ENCODE measurements around the gene CFHR3. TPM values are rescaled to one million over a fixed set of nuclear protein-coding genes. Genes with fewer than 3 reads are reported as not detected.
"Not testable (repeated sequence)": the region's sequence is repeated elsewhere in the genome, so short reads cannot be mapped to it uniquely, and the experiment has no call there.

Gene CFHR3
- total and polyA plus RNA-seq, 5 experiments from 2014 or later, result not detected

- H3K27me3 Mint-ChIP-seq, H3K4me1 Mint-ChIP-seq, H3K4me3 Mint-ChIP-seq, ATAC-seq, DNase-seq, POLR2A ChIA-PET, H3K9me3 Mint-ChIP-seq, H3K36me3 Mint-ChIP-seq, H3K27ac Mint-ChIP-seq: not testable (repeated sequence)
These were observed 16.6 kb downstream of the CFHR3 start for GRCh38 chr1:196791252-196791651.

- H3K27ac Mint-ChIP-seq, H3K4me3 Mint-ChIP-seq, H3K27me3 Mint-ChIP-seq, ATAC-seq, POLR2A ChIA-PET, H3K9me3 Mint-ChIP-seq, H3K4me1 Mint-ChIP-seq, DNase-seq, H3K36me3 Mint-ChIP-seq: not testable (repeated sequence)
These were observed 19.5 kb downstream of the CFHR3 start for GRCh38 chr1:196794103-196794502.

- Mint-ChIP-seq H3K4me1 (no peaks in the 10 kb centered on the region), H3K27me3 (peaks cover 0 to 1% (median 0%) of the 10 kb centered on the region in 5 donors), H3K36me3 (no peaks in the 10 kb centered on the region), H3K27ac (no peak overlapping the region), H3K4me3 (no peak overlapping the region), H3K9me3 (peaks cover 0 to 7% (median 3%) of the 10 kb centered on the region in 9 donors)
- DNase-seq (no peak), ATAC-seq (no peak)
- POLR2A ChIA-PET, result no interaction called here
These were observed 23.3 kb downstream of the CFHR3 start for GRCh38 chr1:196797891-196798290.

- H3K4me1 Mint-ChIP-seq, H3K27ac Mint-ChIP-seq, H3K27me3 Mint-ChIP-seq, H3K4me3 Mint-ChIP-seq, H3K9me3 Mint-ChIP-seq, ATAC-seq, DNase-seq, POLR2A ChIA-PET, H3K36me3 Mint-ChIP-seq: not testable (repeated sequence)
These were observed 27.3 kb downstream of the CFHR3 start for GRCh38 chr1:196801920-196802319.

- H3K4me3 Mint-ChIP-seq, result no peak overlapping the region
- POLR2A ChIA-PET, result no interaction called here
- H3K9me3 Mint-ChIP-seq, result no peaks in the 10 kb centered on the region
These were observed 34.0 kb downstream of the CFHR3 start for GRCh38 chr1:196808529-196809235.

GRCh38 chr1:196817442-196817841 is 42.8 kb downstream of the CFHR3 start:
- H3K27ac Mint-ChIP-seq, H3K4me1 Mint-ChIP-seq, POLR2A ChIA-PET, DNase-seq, H3K36me3 Mint-ChIP-seq, H3K4me3 Mint-ChIP-seq, H3K9me3 Mint-ChIP-seq, H3K27me3 Mint-ChIP-seq, ATAC-seq: not testable (repeated sequence)

More at GRCh38 chr1:196808529-196809235, 34.0 kb downstream of the CFHR3 start:
- DNase-seq (no peak), ATAC-seq (no peak)
- H3K27me3 Mint-ChIP-seq, result no peaks in the 10 kb centered on the region
- no peaks in the 10 kb centered on the region for H3K36me3 Mint-ChIP-seq
- no peaks in the 10 kb centered on the region for H3K4me1 Mint-ChIP-seq
- H3K27ac Mint-ChIP-seq, result no peak overlapping the region

GRCh38 chr1:196819531-196819930 is 44.9 kb downstream of the CFHR3 start, which contains the start of gene CFHR1:
Gene CFHR1, plus strand, starts transcription at chr1:196819731. Its CDS starts 114 bp downstream, at chr1:196819845.
- H3K4me1 Mint-ChIP-seq, H3K27me3 Mint-ChIP-seq, POLR2A ChIA-PET, ATAC-seq, H3K9me3 Mint-ChIP-seq, H3K36me3 Mint-ChIP-seq, H3K4me3 Mint-ChIP-seq, DNase-seq, H3K27ac Mint-ChIP-seq: not testable (repeated sequence)

- not testable (repeated sequence) for H3K9me3 Mint-ChIP-seq
These were observed 53.2 kb downstream of the CFHR3 start for GRCh38 chr1:196827860-196828259.

More at GRCh38 chr1:196827860-196828259, 53.2 kb downstream of the CFHR3 start:
- H3K27ac Mint-ChIP-seq, H3K27me3 Mint-ChIP-seq, POLR2A ChIA-PET, H3K4me3 Mint-ChIP-seq, H3K4me1 Mint-ChIP-seq, ATAC-seq, H3K36me3 Mint-ChIP-seq: not testable (repeated sequence)
- DNase-seq, result peak in 2 of 10 donors; percentile 1 to 7

Other genes starting within 250 kb of the CFHR3 start
- gene KCNT2, start 166.4 kb upstream of the CFHR3 start, total RNA-seq, result not detected
- not detected for gene KCNT2, start 166.4 kb upstream of the CFHR3 start, polyA plus RNA-seq
- gene CFH, start 122.8 kb upstream of the CFHR3 start, total RNA-seq, result under 1 TPM; 0.21 to 0.44 TPM
- 1 to 10 TPM in 1 of 3 donors, not detected in 2; 6.7 TPM for gene CFH, start 122.8 kb upstream of the CFHR3 start, polyA plus RNA-seq
- not detected for gene CFHR1, start 44.9 kb downstream of the CFHR3 start, total RNA-seq
- gene CFHR1, start 44.9 kb downstream of the CFHR3 start, polyA plus RNA-seq, result not detected
- gene CFHR4, start 113.2 kb downstream of the CFHR3 start, total RNA-seq, result not detected
- gene CFHR4, start 113.2 kb downstream of the CFHR3 start, polyA plus RNA-seq, result not detected
- not detected for gene CFHR2, start 168.9 kb downstream of the CFHR3 start, total RNA-seq
- not detected for gene CFHR2, start 168.9 kb downstream of the CFHR3 start, polyA plus RNA-seq
- gene CFHR5, start 202.7 kb downstream of the CFHR3 start, total RNA-seq, result not detected
- gene CFHR5, start 202.7 kb downstream of the CFHR3 start, polyA plus RNA-seq, result not detected